Measurements from ENCODE around the gene THADA.

Gene THADA

DNA sequence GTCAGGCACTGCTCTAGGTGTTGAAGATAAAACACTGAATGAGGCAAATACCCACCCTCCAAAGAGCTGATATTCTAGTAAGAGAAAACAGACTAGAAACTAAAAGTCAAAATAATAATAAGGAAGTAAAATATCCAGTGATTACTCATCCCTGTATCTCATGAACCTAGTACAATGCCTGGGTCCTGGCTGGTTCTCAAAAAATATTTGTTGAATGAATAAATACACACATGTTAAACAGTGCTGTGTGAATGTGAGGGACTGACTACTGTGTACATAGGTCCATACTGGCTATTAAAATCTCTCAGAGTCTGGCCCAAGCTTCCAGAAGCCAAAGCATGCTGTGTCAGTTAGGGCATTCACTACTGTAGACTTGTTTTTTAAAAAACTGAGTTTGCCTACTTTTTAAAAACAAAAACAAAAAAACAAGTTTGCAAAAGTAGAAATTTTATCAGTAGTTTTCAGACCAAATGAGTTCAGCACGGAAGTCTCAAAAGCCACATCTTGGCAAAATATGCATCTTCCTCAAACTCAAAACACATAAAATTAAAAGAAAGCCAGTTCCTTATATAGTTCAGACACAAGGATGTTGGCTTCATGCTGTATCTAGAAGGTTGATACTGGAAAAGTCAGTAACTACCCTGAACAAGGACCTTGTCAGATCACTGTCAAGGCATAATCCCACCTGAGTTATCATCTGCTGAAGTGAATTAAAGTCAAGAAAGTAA lies 136.2 kb downstream of the THADA start:
- TF ChIP-seq, protein P1, sequence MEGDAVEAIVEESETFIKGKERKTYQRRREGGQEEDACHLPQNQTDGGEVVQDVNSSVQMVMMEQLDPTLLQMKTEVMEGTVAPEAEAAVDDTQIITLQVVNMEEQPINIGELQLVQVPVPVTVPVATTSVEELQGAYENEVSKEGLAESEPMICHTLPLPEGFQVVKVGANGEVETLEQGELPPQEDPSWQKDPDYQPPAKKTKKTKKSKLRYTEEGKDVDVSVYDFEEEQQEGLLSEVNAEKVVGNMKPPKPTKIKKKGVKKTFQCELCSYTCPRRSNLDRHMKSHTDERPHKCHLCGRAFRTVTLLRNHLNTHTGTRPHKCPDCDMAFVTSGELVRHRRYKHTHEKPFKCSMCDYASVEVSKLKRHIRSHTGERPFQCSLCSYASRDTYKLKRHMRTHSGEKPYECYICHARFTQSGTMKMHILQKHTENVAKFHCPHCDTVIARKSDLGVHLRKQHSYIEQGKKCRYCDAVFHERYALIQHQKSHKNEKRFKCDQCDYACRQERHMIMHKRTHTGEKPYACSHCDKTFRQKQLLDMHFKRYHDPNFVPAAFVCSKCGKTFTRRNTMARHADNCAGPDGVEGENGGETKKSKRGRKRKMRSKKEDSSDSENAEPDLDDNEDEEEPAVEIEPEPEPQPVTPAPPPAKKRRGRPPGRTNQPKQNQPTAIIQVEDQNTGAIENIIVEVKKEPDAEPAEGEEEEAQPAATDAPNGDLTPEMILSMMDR (conservative IDR thresholded peaks at IDR 0.05; ENCODE audit: low read depth, low read length): no peak
- peaks cover 73% of the 10 kb centered on the region for H3K4me1 ChIP-seq (ENCODE audit: low read depth, poor library complexity, severe bottlenecking)
- H3K27me3 ChIP-seq (ENCODE audit: insufficient read depth, low read depth): no peaks in the 10 kb centered on the region
- no peak overlapping the region for H3K4me3 ChIP-seq (IDR thresholded peaks at IDR 0.05; ENCODE audit: insufficient read depth, low read depth, low read length)
- no peaks in the 10 kb centered on the region for H3K36me3 ChIP-seq (ENCODE audit: insufficient read depth)
- no peaks in the 10 kb centered on the region for H4K20me1 ChIP-seq (ENCODE audit: insufficient read depth)
- no peak overlapping the region for H3K9ac ChIP-seq
- H2AFZ ChIP-seq (ENCODE audit: low read depth): no peak overlapping the region
- H3K27ac ChIP-seq: no peak overlapping the region; the same call in 1 of the 2 replicates
- no peaks in the 10 kb centered on the region for H3K79me2 ChIP-seq (ENCODE audit: insufficient read depth, low read depth)
- no peak overlapping the region; the same call in 1 of the 2 replicates for H3K4me2 ChIP-seq

DNA sequence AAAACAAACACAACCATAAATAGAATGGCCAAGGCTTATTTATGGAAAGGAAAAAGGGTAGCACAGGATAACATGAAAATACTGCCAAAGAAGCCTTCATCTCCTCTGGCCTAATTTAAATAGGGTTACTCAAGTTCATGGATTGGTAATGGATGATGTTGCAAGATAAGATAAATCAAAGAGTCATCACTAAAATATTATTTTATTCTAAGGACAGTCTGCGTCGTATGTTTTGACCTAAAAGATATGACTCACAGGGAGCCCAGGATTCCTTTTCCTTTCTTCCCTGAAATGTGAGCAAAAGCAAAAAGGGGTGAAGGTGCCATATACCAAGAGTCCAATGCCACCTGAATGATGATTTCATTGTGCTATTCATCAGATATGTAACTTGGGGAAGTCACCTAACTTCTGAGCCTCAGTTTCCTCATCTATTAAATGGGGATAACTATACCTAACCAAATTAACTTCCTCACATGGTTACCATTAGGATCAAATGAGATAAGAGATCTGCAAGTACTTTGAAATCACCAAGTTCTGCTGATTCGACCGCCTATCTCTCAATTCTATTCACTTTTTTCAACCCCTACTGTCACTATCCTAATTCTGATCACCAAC lies 137.7 kb downstream of the THADA start:
- TF ChIP-seq, protein P1 (conservative IDR thresholded peaks at IDR 0.05; ENCODE audit: low read depth, low read length): no peak
- Histone ChIP-seq H2AFZ (ENCODE audit: low read depth) (no peak overlapping the region), H3K79me2 (ENCODE audit: insufficient read depth, low read depth) (no peaks in the 10 kb centered on the region), H3K4me1 (ENCODE audit: low read depth, poor library complexity, severe bottlenecking) (peaks cover 62% of the 10 kb centered on the region), H3K36me3 (ENCODE audit: insufficient read depth) (no peaks in the 10 kb centered on the region), H3K27ac (no peak overlapping the region), H3K4me3 (IDR thresholded peaks at IDR 0.05; ENCODE audit: insufficient read depth, low read depth, low read length) (no peak overlapping the region), H3K4me2 (no peak overlapping the region), H3K9ac (no peak overlapping the region), H4K20me1 (ENCODE audit: insufficient read depth) (no peaks in the 10 kb centered on the region), H3K27me3 (ENCODE audit: insufficient read depth, low read depth) (no peaks in the 10 kb centered on the region)

GRCh38 chr2:43455731-43456642 lies 139.9 kb downstream of the THADA start:
- Histone ChIP-seq H2AFZ (ENCODE audit: low read depth) (no peak overlapping the region), H4K20me1 (ENCODE audit: insufficient read depth) (no peaks in the 10 kb centered on the region), H3K4me1 (ENCODE audit: low read depth, poor library complexity, severe bottlenecking) (peaks cover 41% of the 10 kb centered on the region), H3K79me2 (ENCODE audit: insufficient read depth, low read depth) (no peaks in the 10 kb centered on the region), H3K4me3 (IDR thresholded peaks at IDR 0.05; ENCODE audit: insufficient read depth, low read depth, low read length) (no peak overlapping the region), H3K9ac (no peak overlapping the region), H3K36me3 (ENCODE audit: insufficient read depth) (no peaks in the 10 kb centered on the region), H3K27me3 (ENCODE audit: insufficient read depth, low read depth) (no peaks in the 10 kb centered on the region), H3K27ac (no peak overlapping the region), H3K4me2 (no peak overlapping the region)
- TF ChIP-seq, protein P1 (conservative IDR thresholded peaks at IDR 0.05; ENCODE audit: low read depth, low read length): no peak

GRCh38 chr2:43455296-43455695 lies 140.5 kb downstream of the THADA start:
- Histone ChIP-seq H3K79me2 (ENCODE audit: insufficient read depth, low read depth) (no peaks in the 10 kb centered on the region), H3K4me2 (no peak overlapping the region), H3K27ac (no peak overlapping the region), H3K27me3 (ENCODE audit: insufficient read depth, low read depth) (no peaks in the 10 kb centered on the region), H3K4me1 (ENCODE audit: low read depth, poor library complexity, severe bottlenecking) (peaks cover 41% of the 10 kb centered on the region), H2AFZ (ENCODE audit: low read depth) (no peak overlapping the region), H3K36me3 (ENCODE audit: insufficient read depth) (no peaks in the 10 kb centered on the region), H3K4me3 (IDR thresholded peaks at IDR 0.05; ENCODE audit: insufficient read depth, low read depth, low read length) (no peak overlapping the region), H3K9ac (no peak overlapping the region), H4K20me1 (ENCODE audit: insufficient read depth) (no peaks in the 10 kb centered on the region)
- TF ChIP-seq, protein P1 (conservative IDR thresholded peaks at IDR 0.05; ENCODE audit: low read depth, low read length): no peak

Measured in KMS-11 (cell line).